ENCODE measurements around the gene TACC2.

GRCh38 chr10:122057841-122058413, 69.0 kb downstream of the TACC2 start:
- TF ChIP-seq CTCF (IDR thresholded peaks at IDR 0.05) (no peak), POLR2A (IDR thresholded peaks at IDR 0.05) (no peak)
